Neuronal stem cell (in vitro differentiated cells): Measurements from ENCODE around the gene CDR2L.
A peak's percentile ranks its signal among the peaks of the same experiment; 100 is the strongest.
"Not testable (repeated sequence)": the region's sequence is repeated elsewhere in the genome, so short reads cannot be mapped to it uniquely, and the experiment has no call there.

Experiments used
- DNase-seq: peaks from one replicate; pipeline ENCODE4 v3.0.0-alpha.2; 2013; ENCODE audit warnings: low spot score
- H2AFZ ChIP-seq: one replicate; pipeline ENCODE4 v1.6.1; 2013; ENCODE audit warnings: mild to moderate bottlenecking, low read length, inconsistent platforms
- H2AK5ac ChIP-seq: 2 replicates; pipeline ENCODE4 v1.6.1; 2013; ENCODE audit warnings: low read depth, mild to moderate bottlenecking, inconsistent platforms, low read length, moderate library complexity, mixed read lengths
- H2BK120ac ChIP-seq: 2 replicates; pipeline ENCODE4 v1.6.1; 2013; ENCODE audit warnings: low read depth, mild to moderate bottlenecking, inconsistent platforms, low read length, moderate library complexity, mixed read lengths
- H2BK12ac ChIP-seq: one replicate; pipeline ENCODE4 v1.6.1; 2013; ENCODE audit warnings: low read length, inconsistent platforms
- H2BK15ac ChIP-seq: 2 replicates; pipeline ENCODE4 v1.6.1; 2013; ENCODE audit warnings: mild to moderate bottlenecking, low read length, inconsistent platforms, mixed read lengths
- H2BK5ac ChIP-seq: one replicate; pipeline ENCODE4 v1.6.1; 2013; ENCODE audit warnings: inconsistent platforms, mild to moderate bottlenecking, low read length, moderate library complexity
- H3K14ac ChIP-seq: one replicate; pipeline ENCODE4 v1.6.1; 2013; ENCODE audit warnings: low read length, inconsistent platforms
- H3K18ac ChIP-seq: 2 replicates; pipeline ENCODE4 v1.6.1; 2013; ENCODE audit warnings: low read length, inconsistent platforms
- H3K23ac ChIP-seq: 2 replicates; pipeline ENCODE4 v1.6.1; 2013; ENCODE audit warnings: low read depth, mild to moderate bottlenecking, mixed read lengths, low read length, inconsistent platforms; ENCODE audit not compliant: poor library complexity
- H3K27ac ChIP-seq: replicated peaks from 3 replicates; pipeline ENCODE4 v1.5.1; 2013; ENCODE audit warnings: low read length, inconsistent platforms
- H3K27me3 ChIP-seq, 3 experiments: 2 replicates each; pipeline ENCODE4 v1.6.1; 2013; ENCODE audit warnings: low read length in 3 of 3, mild to moderate bottlenecking in 2 of 3, inconsistent platforms in 1 of 3, low read depth in 1 of 3, mixed read lengths in 1 of 3, moderate library complexity in 1 of 3; ENCODE audit not compliant: control insufficient read depth in 3 of 3, insufficient read depth in 3 of 3
- H3K36me3 ChIP-seq, 2 donors: replicated peaks in 1 of 2; 2 replicates each; pipeline ENCODE4 v1.6.1; 2013; ENCODE audit warnings: low read length in 2 of 2; ENCODE audit not compliant: control insufficient read depth in 2 of 2, insufficient read depth in 2 of 2
- H3K4ac ChIP-seq: 2 replicates; pipeline ENCODE4 v1.6.1; 2013; ENCODE audit warnings: inconsistent platforms, mild to moderate bottlenecking, low read length, moderate library complexity
- H3K4me1 ChIP-seq, 2 donors: 1 replicate in 1 of 2; 2 replicates in 1 of 2; pipeline ENCODE4 v1.6.1; 2013; ENCODE audit warnings: low read length in 2 of 2, low read depth in 1 of 2; ENCODE audit not compliant: control insufficient read depth in 2 of 2, insufficient read depth in 1 of 2
- H3K4me2 ChIP-seq: one replicate; pipeline ENCODE4 v1.6.1; 2013; ENCODE audit warnings: mild to moderate bottlenecking, low read length, inconsistent platforms; ENCODE audit not compliant: insufficient read depth, poor library complexity, severe bottlenecking
- H3K4me3 ChIP-seq, 2 donors: 2 replicates each; pipeline ENCODE4 v1.5.1; 2013; ENCODE audit warnings: low read length in 2 of 2, mild to moderate bottlenecking in 2 of 2, inconsistent platforms in 1 of 2, moderate library complexity in 1 of 2
- H3K79me1 ChIP-seq: one replicate; pipeline ENCODE4 v1.6.1; 2013; ENCODE audit warnings: low read depth, mild to moderate bottlenecking, inconsistent platforms, low read length, moderate library complexity
- H3K9ac ChIP-seq: one replicate; pipeline ENCODE4 v1.6.1; 2013; ENCODE audit warnings: mild to moderate bottlenecking, low read depth, low read length, inconsistent platforms; ENCODE audit not compliant: poor library complexity
- H3K9me3 ChIP-seq, 2 donors: replicated peaks in 1 of 2; 2 replicates each; pipeline versions ENCODE3 to v1.6.1; 2013; ENCODE audit warnings: low read length in 2 of 2, mild to moderate bottlenecking in 2 of 2, inconsistent platforms in 1 of 2, low read depth in 1 of 2, mixed read lengths in 1 of 2, moderate library complexity in 1 of 2; ENCODE audit not compliant: control insufficient read depth in 2 of 2, insufficient read depth in 1 of 2
- H4K8ac ChIP-seq: one replicate; pipeline ENCODE4 v1.6.1; 2013; ENCODE audit warnings: low read depth, mild to moderate bottlenecking, inconsistent platforms, low read length, moderate library complexity
- H4K91ac ChIP-seq: one replicate; pipeline ENCODE4 v1.6.1; 2013; ENCODE audit warnings: low read length, low read depth, mild to moderate bottlenecking, inconsistent platforms; ENCODE audit not compliant: poor library complexity
- WGBS, 2 donors: extraction: QIAGEN DNeasy Blood & Tissue Kit; methylation state at CpG; one replicate each; pipeline ENCODE4 v1.1.7; 2013; ENCODE audit warnings: missing lambda C conversion rate in 2 of 2, mixed read lengths in 1 of 2; ENCODE audit not compliant: insufficient read length in 2 of 2, insufficient replicate concordance in 1 of 2; ENCODE audit errors: extremely low coverage in 2 of 2; 5-methylcytosine and 5-hydroxymethylcytosine counted together

CDR2L gene

DNA sequence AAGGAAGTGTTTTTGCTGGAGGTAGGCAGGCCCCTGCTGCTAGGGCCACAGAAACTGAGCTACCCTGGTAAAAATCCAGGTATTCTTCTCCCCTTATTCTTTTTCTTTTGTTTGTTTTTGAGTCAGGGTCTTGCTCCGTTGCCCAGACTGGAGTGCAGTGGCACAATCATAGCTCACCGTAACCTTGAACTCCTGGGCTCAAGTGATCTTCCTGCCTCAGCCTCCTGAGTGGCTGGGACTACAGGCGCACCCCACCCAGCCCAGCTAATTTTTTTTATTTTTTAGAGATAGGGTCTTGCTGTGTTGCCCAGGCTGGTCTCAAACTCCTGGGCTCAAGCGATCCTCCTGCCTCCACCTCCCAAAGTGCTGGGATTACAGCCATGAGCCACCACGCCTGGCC is 17.9 kb upstream of the CDR2L start:
- H3K14ac ChIP-seq, H2BK5ac ChIP-seq, H3K4ac ChIP-seq, H3K4me3 ChIP-seq, H2BK12ac ChIP-seq, H3K4me2 ChIP-seq, H2AFZ ChIP-seq, H2AK5ac ChIP-seq, H2BK120ac ChIP-seq, H3K4me1 ChIP-seq, H4K8ac ChIP-seq, H2BK15ac ChIP-seq, H3K27ac ChIP-seq, H3K36me3 ChIP-seq, H3K79me1 ChIP-seq, H3K18ac ChIP-seq, H3K9ac ChIP-seq, H3K9me3 ChIP-seq, H3K23ac ChIP-seq, DNase-seq, H4K91ac ChIP-seq: not testable (repeated sequence)
- no CpG with 5 or more reads among the region's 5 CpGs for WGBS, 2 donors
- peaks cover 2 to 53% (median 36%) of the 10 kb centered on the region in 3 experiments for H3K27me3 ChIP-seq

DNA sequence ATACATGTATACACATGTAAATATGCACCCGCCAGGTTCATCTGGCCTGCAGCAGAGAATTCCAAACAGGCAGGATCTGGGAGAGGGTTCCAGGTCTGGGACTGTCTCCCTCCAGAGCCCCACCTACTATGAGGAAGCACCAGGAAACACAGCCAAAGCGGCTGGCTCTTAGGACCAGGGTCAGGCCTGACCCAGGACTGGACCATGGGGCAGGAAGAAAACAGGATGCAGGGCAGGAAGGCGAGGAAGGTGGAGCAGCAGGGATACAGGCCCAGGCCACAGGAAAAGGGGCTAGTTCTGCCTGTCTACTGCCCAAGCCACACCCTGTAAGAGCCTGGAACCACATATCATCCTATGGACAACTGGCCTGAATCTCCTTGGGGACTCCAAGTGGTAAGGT is 17.0 kb upstream of the CDR2L start:
- no peak overlapping the region for H2BK12ac ChIP-seq
- no peak overlapping the region for H3K4ac ChIP-seq
- H4K8ac ChIP-seq = no peak overlapping the region
- no peaks in the 10 kb centered on the region for H3K36me3 ChIP-seq
- H2AFZ ChIP-seq = no peak overlapping the region
- peaks cover 2% of the 10 kb centered on the region for H3K79me1 ChIP-seq
- H3K9me3 ChIP-seq = no peaks in the 10 kb centered on the region
- peak overlapping the region; percentile 44 for H2BK5ac ChIP-seq
- H3K14ac ChIP-seq = no peak overlapping the region
- H3K18ac ChIP-seq = no peak overlapping the region
- H3K27me3 ChIP-seq = peaks cover 2 to 53% (median 43%) of the 10 kb centered on the region in 3 experiments
- H3K23ac ChIP-seq = no peak overlapping the region
- no peak overlapping the region for H3K4me3 ChIP-seq
- WGBS, 2 donors = no CpG with 5 or more reads among the region's 3 CpGs
- H4K91ac ChIP-seq = no peak overlapping the region
- no peak overlapping the region for H3K27ac ChIP-seq
- no peak overlapping the region for H2BK120ac ChIP-seq
- peaks cover 5 to 6% of the 10 kb centered on the region in 2 donors for H3K4me1 ChIP-seq
- no peak overlapping the region for H2AK5ac ChIP-seq
- no peak overlapping the region for H3K4me2 ChIP-seq
- no peak for DNase-seq
- H3K9ac ChIP-seq = no peak overlapping the region
- no peak overlapping the region for H2BK15ac ChIP-seq

DNA sequence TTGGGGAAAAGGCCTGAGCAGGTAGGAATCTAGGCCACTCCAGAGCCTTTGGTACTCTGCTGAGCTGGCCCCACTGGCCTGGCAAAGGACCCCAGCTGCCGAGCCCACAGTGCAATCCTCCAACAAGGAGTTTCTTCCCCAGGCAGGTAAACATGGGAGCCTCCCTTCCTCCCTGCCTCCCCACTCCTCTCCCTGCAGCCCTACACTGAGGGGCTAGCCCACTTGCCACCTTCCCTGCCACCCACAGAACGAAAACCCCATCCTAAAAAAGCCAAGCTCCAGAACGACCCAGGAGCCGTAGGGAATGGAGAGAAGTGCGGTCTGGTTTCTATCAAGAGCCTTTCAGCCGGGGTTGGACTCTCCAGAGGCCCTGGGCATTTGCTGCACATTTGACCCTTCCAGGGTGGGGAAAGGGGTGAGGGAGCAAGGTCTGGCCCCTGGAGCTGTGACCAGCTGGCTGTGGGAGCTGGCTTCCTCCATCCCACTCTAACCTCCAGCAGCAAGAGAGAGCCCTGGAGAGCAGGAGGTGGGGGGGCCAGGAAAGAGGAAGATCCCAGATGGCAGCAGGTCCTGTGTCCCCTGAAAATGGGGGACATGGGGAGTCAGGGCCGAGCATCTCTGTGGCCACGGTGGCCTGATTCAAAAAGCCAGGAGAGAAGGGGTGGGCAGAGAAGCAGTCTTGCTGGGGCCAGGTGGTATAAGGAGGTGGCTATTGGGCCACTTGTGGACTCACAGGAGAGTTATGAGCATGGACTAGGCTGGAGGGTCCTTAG is 16.2 kb upstream of the CDR2L start:
- no CpG with 5 or more reads among the region's 8 CpGs for whole genome bisulfite sequencing, 2 donors
- H3K27ac ChIP-seq = no peak overlapping the region
- peak overlapping the region; percentile 44 to 90 for H3K4me3 ChIP-seq

DNA sequence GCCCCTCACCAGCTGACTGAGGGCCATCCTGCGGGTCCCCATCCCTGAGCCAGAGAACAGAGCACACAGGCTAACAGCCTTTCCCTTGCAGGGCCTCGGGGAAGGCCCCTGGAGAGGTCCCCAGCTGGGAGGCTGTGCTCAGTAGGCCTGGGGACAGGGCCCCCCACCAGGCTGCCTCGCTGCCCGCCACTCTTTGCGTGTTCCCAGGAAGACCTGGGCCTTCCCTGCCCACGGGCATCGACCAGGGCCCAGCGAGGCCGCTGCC is 15.7 kb upstream of the CDR2L start:
- Histone ChIP-seq H3K4ac (peak overlapping the region; percentile 37), H3K14ac (no peak overlapping the region), H3K18ac (peak overlapping the region; percentile 89), H2BK120ac (no peak overlapping the region), H4K8ac (no peak overlapping the region), H4K91ac (no peak overlapping the region), H2BK5ac (no peak overlapping the region), H2AFZ (peak overlapping the region; percentile 91), H3K36me3 (no peaks in the 10 kb centered on the region), H3K4me3 (peak overlapping the region; percentile 44 to 90), H2BK15ac (peak overlapping the region; percentile 1), H2BK12ac (no peak overlapping the region), H2AK5ac (peak overlapping the region; percentile 10), H3K4me2 (peak overlapping the region; percentile 100), H3K27ac (no peak overlapping the region), H3K9ac (peak overlapping the region; percentile 84), H3K27me3 (peaks cover 2 to 57% (median 45%) of the 10 kb centered on the region in 3 experiments), H3K23ac (peak overlapping the region; percentile 6), H3K9me3 (no peaks in the 10 kb centered on the region), H3K79me1 (peaks cover 2% of the 10 kb centered on the region), H3K4me1 (peaks cover 5 to 6% of the 10 kb centered on the region in 2 donors)
- DNase-seq = no peak
- WGBS, 2 donors = no CpG with 5 or more reads among the region's 9 CpGs

More for the DNA sequence above, 16.2 kb upstream of the CDR2L start:
- Histone ChIP-seq H3K9me3 (no peaks in the 10 kb centered on the region), H3K27me3 (peaks cover 2 to 57% (median 45%) of the 10 kb centered on the region in 3 experiments), H3K4me2 (peak overlapping the region; percentile 100), H4K91ac (no peak overlapping the region), H3K14ac (peak overlapping the region; percentile 40), H4K8ac (no peak overlapping the region), H3K36me3 (no peaks in the 10 kb centered on the region), H2BK120ac (no peak overlapping the region), H2AFZ (peak overlapping the region; percentile 91), H3K9ac (peak overlapping the region; percentile 84), H3K4ac (no peak overlapping the region), H2BK5ac (peak overlapping the region; percentile 44), H3K4me1 (peaks cover 5 to 6% of the 10 kb centered on the region in 2 donors), H2AK5ac (peak overlapping the region; percentile 61), H2BK12ac (no peak overlapping the region), H3K18ac (peak overlapping the region; percentile 89), H3K23ac (peak overlapping the region; percentile 6), H3K79me1 (peaks cover 2% of the 10 kb centered on the region), H2BK15ac (peak overlapping the region; percentile 1)
- DNase-seq = no peak
